Measurements from ENCODE around the gene SUGCT. TPM values are rescaled to one million over a fixed set of nuclear protein-coding genes. Genes with fewer than 3 reads are reported as not detected.

SUGCT gene
- total RNA-seq, 1 donor from 2014 or later, result 11.9 TPM

DNA sequence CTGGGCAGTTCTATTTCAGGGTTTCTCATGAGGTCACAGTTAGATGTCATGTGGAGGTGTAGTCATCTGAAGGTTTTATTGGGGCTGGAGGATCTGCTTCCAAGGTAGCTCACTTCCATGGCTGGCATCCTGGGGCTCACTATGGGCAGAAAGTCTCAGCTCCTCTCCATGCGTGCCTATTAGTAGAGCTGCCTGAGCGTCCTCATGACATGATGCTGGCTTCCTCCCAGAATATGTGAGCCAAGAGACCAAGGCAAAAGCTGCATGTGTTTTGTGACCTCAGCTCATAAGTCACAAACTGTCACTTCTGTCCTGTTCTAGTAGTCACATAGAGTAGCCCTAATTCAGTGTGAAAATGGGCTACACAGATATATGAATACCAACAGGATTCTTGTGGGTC lies 524.4 kb downstream of the SUGCT start:
- Mint-ChIP-seq H3K9me3 (ENCODE audit: unreplicated experiment) (no peaks in the 10 kb centered on the region), H3K36me3 (ENCODE audit: unreplicated experiment) (peaks cover 2% of the 10 kb centered on the region), H3K4me3 (ENCODE audit: unreplicated experiment) (no peak overlapping the region), H3K27ac (ENCODE audit: unreplicated experiment) (no peak overlapping the region), H3K4me1 (ENCODE audit: unreplicated experiment) (peaks cover 9% of the 10 kb centered on the region), H3K27me3 (ENCODE audit: unreplicated experiment) (no peaks in the 10 kb centered on the region)
- no peak for DNase-seq (ENCODE audit: extremely low spot score, unreplicated experiment)
- TF ChIP-seq, protein P1, sequence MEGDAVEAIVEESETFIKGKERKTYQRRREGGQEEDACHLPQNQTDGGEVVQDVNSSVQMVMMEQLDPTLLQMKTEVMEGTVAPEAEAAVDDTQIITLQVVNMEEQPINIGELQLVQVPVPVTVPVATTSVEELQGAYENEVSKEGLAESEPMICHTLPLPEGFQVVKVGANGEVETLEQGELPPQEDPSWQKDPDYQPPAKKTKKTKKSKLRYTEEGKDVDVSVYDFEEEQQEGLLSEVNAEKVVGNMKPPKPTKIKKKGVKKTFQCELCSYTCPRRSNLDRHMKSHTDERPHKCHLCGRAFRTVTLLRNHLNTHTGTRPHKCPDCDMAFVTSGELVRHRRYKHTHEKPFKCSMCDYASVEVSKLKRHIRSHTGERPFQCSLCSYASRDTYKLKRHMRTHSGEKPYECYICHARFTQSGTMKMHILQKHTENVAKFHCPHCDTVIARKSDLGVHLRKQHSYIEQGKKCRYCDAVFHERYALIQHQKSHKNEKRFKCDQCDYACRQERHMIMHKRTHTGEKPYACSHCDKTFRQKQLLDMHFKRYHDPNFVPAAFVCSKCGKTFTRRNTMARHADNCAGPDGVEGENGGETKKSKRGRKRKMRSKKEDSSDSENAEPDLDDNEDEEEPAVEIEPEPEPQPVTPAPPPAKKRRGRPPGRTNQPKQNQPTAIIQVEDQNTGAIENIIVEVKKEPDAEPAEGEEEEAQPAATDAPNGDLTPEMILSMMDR (IDR thresholded peaks at IDR 0.05), result no peak

DNA sequence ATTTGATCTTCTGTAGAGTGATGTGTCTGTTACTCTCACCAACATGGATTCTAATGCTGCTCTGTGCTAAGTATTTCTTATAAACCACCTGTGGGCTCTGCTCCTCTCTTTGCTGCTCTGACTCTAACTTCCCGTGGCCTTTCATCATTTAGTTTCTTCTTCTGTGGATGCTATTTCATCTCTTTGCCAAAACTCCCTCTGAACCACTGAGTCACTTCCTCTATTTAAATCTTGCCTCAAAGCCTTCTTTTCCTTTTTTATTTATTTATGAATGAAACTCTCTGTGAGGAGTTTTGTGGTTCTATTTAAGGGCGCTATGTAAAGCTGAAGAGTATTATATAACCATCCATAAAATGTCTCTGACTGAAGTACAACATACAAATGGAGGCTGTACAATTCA lies 538.5 kb downstream of the SUGCT start:
- no peak for DNase-seq (ENCODE audit: extremely low spot score, unreplicated experiment)
- Mint-ChIP-seq H3K36me3 (ENCODE audit: unreplicated experiment) (peaks cover 2% of the 10 kb centered on the region), H3K4me3 (ENCODE audit: unreplicated experiment) (no peak overlapping the region), H3K27ac (ENCODE audit: unreplicated experiment) (peak overlapping the region; percentile 54), H3K4me1 (ENCODE audit: unreplicated experiment) (peaks cover 19% of the 10 kb centered on the region), H3K9me3 (ENCODE audit: unreplicated experiment) (peaks cover 8% of the 10 kb centered on the region), H3K27me3 (ENCODE audit: unreplicated experiment) (no peaks in the 10 kb centered on the region)
- TF ChIP-seq, protein P1 (IDR thresholded peaks at IDR 0.05), result no peak

DNA sequence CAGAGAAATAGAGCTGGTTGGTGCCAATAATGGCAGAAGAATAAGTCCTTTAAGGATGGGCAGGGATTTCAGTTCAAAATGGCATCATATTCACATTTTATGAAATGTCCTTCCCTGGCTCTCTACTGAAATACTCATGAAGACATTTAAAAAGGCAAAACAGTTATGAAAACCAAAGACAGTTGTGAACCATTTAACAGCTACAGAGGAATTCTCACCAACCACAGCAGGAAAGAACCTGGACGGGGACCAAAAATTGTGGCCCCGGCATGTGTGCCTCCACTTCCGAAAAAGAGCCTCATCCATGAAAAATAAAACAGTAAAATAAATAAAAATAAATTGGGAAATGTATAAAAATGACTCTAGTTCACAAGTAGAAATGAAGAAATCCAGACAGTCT lies 539.5 kb downstream of the SUGCT start:
- H3K36me3 Mint-ChIP-seq (ENCODE audit: unreplicated experiment), result no peaks in the 10 kb centered on the region
- H3K9me3 Mint-ChIP-seq (ENCODE audit: unreplicated experiment), result peaks cover 8% of the 10 kb centered on the region
- DNase-seq (ENCODE audit: extremely low spot score, unreplicated experiment), result no peak
- no peak overlapping the region for H3K27ac Mint-ChIP-seq (ENCODE audit: unreplicated experiment)
- no peak overlapping the region for H3K4me3 Mint-ChIP-seq (ENCODE audit: unreplicated experiment)
- peaks cover 29% of the 10 kb centered on the region for H3K4me1 Mint-ChIP-seq (ENCODE audit: unreplicated experiment)
- H3K27me3 Mint-ChIP-seq (ENCODE audit: unreplicated experiment), result no peaks in the 10 kb centered on the region
- TF ChIP-seq, protein P1 (IDR thresholded peaks at IDR 0.05), result no peak

DNA sequence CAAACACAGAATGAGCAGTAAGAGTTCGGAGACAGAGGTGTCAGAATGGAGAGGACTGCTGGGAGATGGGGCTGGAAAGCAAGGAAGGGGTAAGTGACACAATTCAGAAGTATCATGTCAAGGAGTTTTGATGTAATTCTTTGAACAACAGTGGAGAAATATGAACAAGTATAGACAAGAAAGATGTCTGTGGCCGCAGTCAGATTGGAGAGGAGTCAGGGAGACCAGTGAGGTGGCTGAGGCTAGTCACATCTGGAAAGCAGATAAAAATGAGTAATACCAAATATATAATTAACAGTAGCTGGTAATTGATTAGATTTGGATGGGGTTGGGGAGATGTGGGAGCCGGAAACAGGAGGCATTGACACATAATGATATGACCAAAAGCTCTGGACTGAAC lies 540.9 kb downstream of the SUGCT start:
- Mint-ChIP-seq H3K4me3 (ENCODE audit: unreplicated experiment) (no peak overlapping the region), H3K36me3 (ENCODE audit: unreplicated experiment) (no peaks in the 10 kb centered on the region), H3K27me3 (ENCODE audit: unreplicated experiment) (no peaks in the 10 kb centered on the region), H3K9me3 (ENCODE audit: unreplicated experiment) (peaks cover 4% of the 10 kb centered on the region), H3K4me1 (ENCODE audit: unreplicated experiment) (peaks cover 36% of the 10 kb centered on the region), H3K27ac (ENCODE audit: unreplicated experiment) (no peak overlapping the region)
- no peak for DNase-seq (ENCODE audit: extremely low spot score, unreplicated experiment)
- TF ChIP-seq, protein P1 (IDR thresholded peaks at IDR 0.05), result no peak

DNA sequence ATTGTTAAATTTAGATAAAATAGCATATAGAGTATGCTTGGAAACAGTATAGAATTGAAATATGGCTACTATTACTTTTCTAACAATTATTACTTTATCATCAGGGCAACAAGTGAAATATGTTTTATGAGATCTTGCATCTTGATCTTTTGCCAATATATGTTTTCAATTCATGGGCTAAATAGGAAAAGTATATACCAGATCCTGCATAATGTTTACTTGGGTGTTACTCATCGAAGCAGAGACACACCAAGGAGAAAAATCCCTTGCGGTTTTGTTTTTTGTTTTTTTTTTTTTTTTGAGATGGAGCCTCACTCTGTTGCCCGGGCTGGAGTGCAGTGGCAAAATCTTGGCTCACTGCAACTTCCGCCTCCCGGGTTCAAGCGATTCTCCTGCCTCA lies 541.4 kb downstream of the SUGCT start:
- Mint-ChIP-seq H3K36me3 (ENCODE audit: unreplicated experiment) (no peaks in the 10 kb centered on the region), H3K27me3 (ENCODE audit: unreplicated experiment) (no peaks in the 10 kb centered on the region), H3K27ac (ENCODE audit: unreplicated experiment) (no peak overlapping the region), H3K9me3 (ENCODE audit: unreplicated experiment) (peaks cover 4% of the 10 kb centered on the region), H3K4me3 (ENCODE audit: unreplicated experiment) (no peak overlapping the region), H3K4me1 (ENCODE audit: unreplicated experiment) (peaks cover 36% of the 10 kb centered on the region)
- no peak for DNase-seq (ENCODE audit: extremely low spot score, unreplicated experiment)
- TF ChIP-seq, protein P1 (IDR thresholded peaks at IDR 0.05), result no peak

All from osteocyte (in vitro differentiated cells).